HCT116 (cell line): ENCODE measurements around the gene TMEM63B.

ENCODE experiments used
- ELF1 ChIP-seq: IDR thresholded peaks from 2 replicates; pipeline ENCODE4 v1.6.1; 2012; ENCODE audit warnings: low read depth, borderline replicate concordance
- EZH2phosphoT487 ChIP-seq: fragments of 200-600 bp; IDR thresholded peaks from 2 replicates; pipeline ENCODE4 v1.6.1; 2018; ENCODE audit warnings: antibody characterized with exemption, borderline replicate concordance
- POLR2A ChIP-seq: IDR thresholded peaks from 2 replicates; pipeline ENCODE4 v1.7.0; 2011; ENCODE audit warnings: borderline replicate concordance; ENCODE audit not compliant: insufficient read depth, insufficient read length; ENCODE audit errors: extremely low read depth
- RAD21 ChIP-seq: IDR thresholded peaks from 2 replicates; pipeline ENCODE4 v1.6.1; 2012; ENCODE audit warnings: low read depth, mild to moderate bottlenecking
- TF ChIP-seq, protein P1 (sequence below), 3 experiments: fragments of 200-600 bp in 1 of 3; sonication (generic) in 1 of 3; IDR thresholded peaks in 2 of 3; conservative IDR thresholded peaks in 1 of 3; 2 replicates each; pipeline ENCODE4 v1.5.1; 2012 to 2017; ENCODE audit warnings: low read depth in 2 of 3, low read length in 2 of 3, antibody characterized with exemption in 1 of 3, borderline replicate concordance in 1 of 3, control low read depth in 1 of 3, mild to moderate bottlenecking in 1 of 3, mixed read lengths in 1 of 3, mixed run types in 1 of 3, moderate library complexity in 1 of 3; ENCODE audit not compliant: insufficient read depth in 1 of 3

DNA sequence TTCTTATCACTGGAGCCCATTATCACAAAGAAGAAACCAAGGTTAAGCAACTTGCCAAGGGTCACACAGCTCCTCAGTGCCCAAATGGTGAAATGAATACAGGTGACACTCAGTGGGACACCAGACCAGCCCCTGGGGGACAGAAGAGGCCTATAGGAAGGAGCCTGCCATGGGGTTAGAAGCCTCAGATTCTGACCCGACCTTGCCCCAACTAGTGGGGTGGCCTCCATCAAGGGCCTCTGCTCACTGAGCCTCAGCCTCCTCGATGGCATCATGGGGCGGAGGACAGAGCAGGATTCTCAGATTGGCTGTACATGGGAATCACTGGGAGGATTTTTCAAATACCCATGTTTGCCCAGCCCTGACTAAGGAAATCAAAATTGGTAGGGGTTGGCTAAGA, 47.7 kb upstream of the TMEM63B start:
- no peak for TF ChIP-seq ELF1
- TF ChIP-seq, protein P1, sequence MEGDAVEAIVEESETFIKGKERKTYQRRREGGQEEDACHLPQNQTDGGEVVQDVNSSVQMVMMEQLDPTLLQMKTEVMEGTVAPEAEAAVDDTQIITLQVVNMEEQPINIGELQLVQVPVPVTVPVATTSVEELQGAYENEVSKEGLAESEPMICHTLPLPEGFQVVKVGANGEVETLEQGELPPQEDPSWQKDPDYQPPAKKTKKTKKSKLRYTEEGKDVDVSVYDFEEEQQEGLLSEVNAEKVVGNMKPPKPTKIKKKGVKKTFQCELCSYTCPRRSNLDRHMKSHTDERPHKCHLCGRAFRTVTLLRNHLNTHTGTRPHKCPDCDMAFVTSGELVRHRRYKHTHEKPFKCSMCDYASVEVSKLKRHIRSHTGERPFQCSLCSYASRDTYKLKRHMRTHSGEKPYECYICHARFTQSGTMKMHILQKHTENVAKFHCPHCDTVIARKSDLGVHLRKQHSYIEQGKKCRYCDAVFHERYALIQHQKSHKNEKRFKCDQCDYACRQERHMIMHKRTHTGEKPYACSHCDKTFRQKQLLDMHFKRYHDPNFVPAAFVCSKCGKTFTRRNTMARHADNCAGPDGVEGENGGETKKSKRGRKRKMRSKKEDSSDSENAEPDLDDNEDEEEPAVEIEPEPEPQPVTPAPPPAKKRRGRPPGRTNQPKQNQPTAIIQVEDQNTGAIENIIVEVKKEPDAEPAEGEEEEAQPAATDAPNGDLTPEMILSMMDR (IDR thresholded peaks at IDR 0.05 in 2 of 3, conservative IDR thresholded peaks at IDR 0.05 in 1 of 3; ENCODE audit: borderline replicate concordance in 1 of 3, insufficient read depth in 1 of 3, low read depth in 2 of 3, low read length in 2 of 3) = no peak
- TF ChIP-seq RAD21 = no peak
- no peak for TF ChIP-seq POLR2A
- TF ChIP-seq EZH2phosphoT487 = no peak
